HepG2 (cell line): ENCODE measurements around the gene ZG16B. TPM values are rescaled to one million over a fixed set of nuclear protein-coding genes. Genes with fewer than 3 reads are reported as not detected.

Source experiments
- ATAC-seq: fragments of 200-7000 bp; cut with Tn5 transposase; 3 replicates; pipeline ENCODE4 v1.9.1; 2020; ENCODE audit warnings: mild to moderate bottlenecking, moderate library complexity
- BruUV-seq: library from RNA; stranded (reverse); fragments of 400-500 nt; replicated peaks from 2 replicates; lab custom pipeline; 2021; lab: Mats Ljungman, UMichigan
- CTCF ChIA-PET: fragments of 300-600 bp; formaldehyde crosslinking; extraction: SDS; loops from one replicate; lab custom pipeline; 2021; ENCODE audit warnings: low total read pairs, inconsistent platforms, low intra/inter-chr PET ratio; lab: Yijun Ruan, JAX
- POLR2A ChIA-PET: fragments of 350-600 bp; sonication (Branson Sonifier 250); formaldehyde crosslinking; loops from one replicate; lab custom pipeline; 2020; ENCODE audit warnings: antibody characterized with exemption, inconsistent platforms; lab: Yijun Ruan, JAX
- DNase-seq: peaks from one replicate; pipeline ENCODE4 v3.0.0-alpha.2; 2015; ENCODE audit warnings: low spot score
- FAIRE-seq: peaks from 3 replicates; lab custom pipeline; 2011; peaks lifted over from hg19 to GRCh38; lab: Jason Lieb, UNC
- H2AFZ ChIP-seq: one replicate; pipeline ENCODE4 v1.6.1; 2011; ENCODE audit warnings: low read length, inconsistent platforms
- H3K27ac ChIP-seq: fragments of 300-600 bp; 3 replicates; pipeline ENCODE4 v1.8.0; 2011; ENCODE audit warnings: mixed run types, mild to moderate bottlenecking, mixed read lengths, low read length, inconsistent platforms; ENCODE audit not compliant: insufficient read depth; ENCODE audit errors: extremely low read length
- H3K27me3 ChIP-seq, 2 experiments: fragments of 200-600 bp in 1 of 2; 2 replicates in 1 of 2; 3 replicates in 1 of 2; pipeline versions ENCODE4 v1.6.0 to v1.8.0; 2011; ENCODE audit warnings: low read length in 2 of 2, mild to moderate bottlenecking in 2 of 2, moderate library complexity in 2 of 2, inconsistent platforms in 1 of 2; ENCODE audit not compliant: insufficient read depth in 2 of 2, control insufficient read depth in 1 of 2
- H3K36me3 ChIP-seq, 2 experiments: fragments of 200-600 bp in 1 of 2; replicated peaks in 1 of 2; 2 replicates in 1 of 2; 3 replicates in 1 of 2; pipeline versions ENCODE4 v1.5.1 to v1.8.0; 2011; ENCODE audit warnings: low read length in 2 of 2, inconsistent platforms in 1 of 2; ENCODE audit not compliant: insufficient read depth in 2 of 2, control insufficient read depth in 1 of 2
- H3K4me1 ChIP-seq: 2 replicates; pipeline ENCODE4 v1.5.1; 2012; ENCODE audit warnings: low read length, inconsistent platforms; ENCODE audit not compliant: insufficient read depth
- H3K4me2 ChIP-seq: 2 replicates; pipeline ENCODE4 v1.6.0; 2011; ENCODE audit warnings: low read depth, low read length, inconsistent platforms
- H3K4me3 ChIP-seq, 3 experiments: fragments of 200-600 bp in 1 of 3; sonication (generic), shearing (Covaris generic) in 1 of 3; replicated peaks in 1 of 3; 2 replicates each; pipeline ENCODE4 v1.5.1; 2011 to 2016; ENCODE audit warnings: low read length in 3 of 3, inconsistent platforms in 2 of 3, low read depth in 2 of 3, mild to moderate bottlenecking in 2 of 3, control low read depth in 1 of 3, mixed read lengths in 1 of 3; ENCODE audit not compliant: insufficient read depth in 1 of 3
- H3K79me2 ChIP-seq: one replicate; pipeline ENCODE4 v1.6.1; 2011; ENCODE audit warnings: low read length, inconsistent platforms; ENCODE audit not compliant: insufficient read depth
- H3K9ac ChIP-seq: 2 replicates; pipeline ENCODE4 v1.6.0; 2011; ENCODE audit warnings: mild to moderate bottlenecking, low read depth, low read length, inconsistent platforms; ENCODE audit not compliant: insufficient read depth
- H3K9me3 ChIP-seq: 2 replicates; pipeline ENCODE4 v1.5.1; 2012; ENCODE audit warnings: mild to moderate bottlenecking, low read length
- H4K20me1 ChIP-seq: 2 replicates; pipeline ENCODE4 v1.6.0; 2011; ENCODE audit warnings: inconsistent platforms, mild to moderate bottlenecking, low read length, moderate library complexity; ENCODE audit not compliant: insufficient read depth
- HNRNPK ChIP-seq: fragments of 200-400 bp; formaldehyde crosslinking; IDR thresholded peaks from 2 replicates; pipeline ENCODE4 v1.6.1; 2018; ENCODE audit warnings: low read length, low read depth, moderate library complexity, mild to moderate bottlenecking; ENCODE audit not compliant: poor library complexity, severe bottlenecking
- NR2C2 ChIP-seq: sonication (generic); formaldehyde crosslinking; IDR thresholded peaks from 2 replicates; pipeline ENCODE4 v1.4.0; 2020; ENCODE audit warnings: missing genetic modification reagents, mild to moderate bottlenecking, moderate library complexity, borderline replicate concordance
- ONECUT2 ChIP-seq: sonication (generic); formaldehyde crosslinking; IDR thresholded peaks from 2 replicates; pipeline ENCODE4 v1.4.0; 2020; ENCODE audit warnings: missing genetic modification reagents
- PCBP1 ChIP-seq: fragments of 200-400 bp; formaldehyde crosslinking; IDR thresholded peaks from 2 replicates; pipeline ENCODE4 v1.6.1; 2017; ENCODE audit warnings: mild to moderate bottlenecking, low read depth, low read length, borderline replicate concordance
- PCBP2 ChIP-seq: fragments of 200-400 bp; formaldehyde crosslinking; optimal IDR thresholded peaks from 2 replicates; pipeline ENCODE3; 2018; ENCODE audit warnings: low read length, low read depth; ENCODE audit not compliant: poor library complexity, severe bottlenecking
- TEAD3 ChIP-seq: optimal IDR thresholded peaks from 2 replicates; pipeline ENCODE3; 2016; ENCODE audit warnings: borderline replicate concordance
- ZBTB7A ChIP-seq: sonication (generic); formaldehyde crosslinking; IDR thresholded peaks from 2 replicates; pipeline ENCODE4 v1.8.0; 2022; ENCODE audit warnings: mild to moderate bottlenecking, missing genetic modification reagents
- WGBS: methylation state at CpG from one replicate; pipeline ENCODE4 v1.1.6; 2017; ENCODE audit warnings: low lambda C conversion rate; 5-methylcytosine and 5-hydroxymethylcytosine counted together
- in situ Hi-C: cut with HindIII; loops from 2 replicates; pipeline ENCODE4 v1.10.0; 2017; ENCODE audit warnings: low pct_unique_long_range_greater_than_20kb; ENCODE audit not compliant: extremely low pct_ligation_motif_present
- intact Hi-C: fragments of 100-400 bp; cut with micrococcal nuclease; formaldehyde crosslinking; loops from one replicate; pipeline ENCODE4 v1.10.0; 2022; ENCODE audit not compliant: unreplicated experiment
- polyA plus RNA-seq, 8 experiments: library from polyadenylated mRNA; depleted of rRNA in 3 of 8; stranded (reverse) in 7 of 8; unstranded in 1 of 8; fragments of >200 nt; fragmentation: Illumina TruSeq in 4 of 8; extraction: Trizol in 4 of 8; gene quantifications; 2 replicates each; pipeline versions ENCODE4 v1.2.1 to v1.2.3, GENCODE V29; 2011 to 2016; ENCODE audit warnings: low read depth in 4 of 8, missing spikeins in 1 of 8, mixed read lengths in 1 of 8; ENCODE audit not compliant: insufficient read depth in 1 of 8
- total RNA-seq, 5 experiments: library from RNA; depleted of rRNA; stranded (reverse); fragments of >200 nt; fragmentation: Illumina TruSeq; extraction: Trizol; gene quantifications; 2 replicates each; pipeline ENCODE4 v1.2.3, GENCODE V29; 2016; ENCODE audit warnings: low read depth in 1 of 5

Gene ZG16B
- total and polyA plus RNA-seq, 2 of the 13 experiments (the other 11 are each of a cell fraction or from before 2014, with no cell fraction given): 1.5 to 11.3 TPM

DNA sequence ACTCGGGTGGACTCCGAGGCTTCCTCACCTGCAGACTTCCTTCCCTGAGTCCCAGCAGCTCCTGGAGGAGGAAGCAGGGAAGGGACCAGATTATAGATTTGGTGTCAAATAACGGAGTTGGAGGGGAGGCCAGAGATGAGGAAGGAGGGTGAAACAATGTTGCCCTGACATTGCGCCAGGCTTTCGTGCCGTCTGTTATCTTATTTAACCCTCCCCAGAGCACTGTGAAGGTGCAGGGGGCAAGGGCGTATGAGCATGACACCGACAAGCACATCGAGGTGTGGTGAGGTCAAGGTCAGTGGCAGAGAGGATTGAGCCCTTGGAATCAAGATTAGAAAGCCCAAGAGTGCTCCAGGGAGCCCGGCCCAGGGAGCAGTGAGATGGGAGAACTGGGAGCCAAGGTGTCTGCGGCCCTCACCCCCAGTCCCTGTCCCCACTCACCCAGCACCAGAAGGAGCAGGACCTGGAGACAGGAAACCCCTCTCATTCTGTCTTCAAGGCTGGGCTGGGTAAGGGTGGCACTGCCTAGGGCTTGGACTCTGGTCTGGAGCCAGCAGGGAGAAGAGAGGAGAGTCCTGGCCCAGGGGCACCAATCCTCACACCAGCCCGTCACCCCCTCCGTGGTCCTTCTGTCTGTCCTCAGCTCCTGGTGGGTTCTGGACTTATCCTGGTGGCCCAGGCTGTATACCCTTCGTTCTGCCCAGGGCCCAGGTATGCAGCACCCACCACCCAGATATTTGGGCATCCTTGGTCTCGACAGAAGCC lies 43.9 kb upstream of the ZG16B start (continued):
- TF ChIP-seq NR2C2 (CRISPR knock-in tag): peak; percentile 61; the same call in 1 of the 2 replicates

DNA sequence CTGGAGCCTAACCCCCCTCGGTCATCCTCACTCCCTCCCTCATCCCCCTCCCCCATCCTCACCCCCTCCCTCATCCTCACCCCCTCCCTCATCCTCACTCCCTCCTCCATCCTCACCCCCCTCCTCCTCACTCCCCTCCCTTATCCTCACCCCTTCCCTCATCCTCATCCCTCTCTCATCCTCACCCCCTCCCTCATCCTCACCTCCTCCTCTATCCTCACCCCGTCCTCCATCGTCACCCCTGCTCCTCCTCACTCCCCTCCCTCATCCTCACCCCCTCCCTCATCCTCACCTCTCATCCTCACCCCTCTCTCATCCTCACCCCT lies 43.3 kb upstream of the ZG16B start:
- intact Hi-C loops: no loop called here
- Histone ChIP-seq H4K20me1 (no peaks in the 10 kb centered on the region), H3K4me1 (peaks cover 18% of the 10 kb centered on the region), H3K27ac (no peak overlapping the region), H3K9me3 (no peaks in the 10 kb centered on the region), H3K9ac (no peak overlapping the region), H2AFZ (no peak overlapping the region), H3K79me2 (no peaks in the 10 kb centered on the region), H3K36me3 (no peaks in the 10 kb centered on the region), H3K27me3 (peaks cover 9 to 75% of the 10 kb centered on the region in 2 experiments; a peak in 4 of 5 replicates), H3K4me2 (no peak overlapping the region), H3K4me3 (no peak overlapping the region)
- CTCF ChIA-PET: no interaction called here
- TF ChIP-seq PCBP2: peak; percentile 52
- no peak for TF ChIP-seq ONECUT2 (CRISPR knock-in tag)
- TF ChIP-seq PCBP1: 0 out of 2 replicates have a peak, but pooled peaks have one; percentile 4
- TF ChIP-seq ZBTB7A: no peak
- ATAC-seq (no peak), DNase-seq (no peak), FAIRE-seq (no peak)
- in situ Hi-C loops: loop anchor here (5.0 kb wide), 1 partner anchor 41 kb away; no protein-coding TSS in a partner anchor
- POLR2A ChIA-PET: no interaction called here
- BruUV-seq: no TSS peak
- 35% methylated on average over 3 of the region's 3 CpGs for WGBS

DNA sequence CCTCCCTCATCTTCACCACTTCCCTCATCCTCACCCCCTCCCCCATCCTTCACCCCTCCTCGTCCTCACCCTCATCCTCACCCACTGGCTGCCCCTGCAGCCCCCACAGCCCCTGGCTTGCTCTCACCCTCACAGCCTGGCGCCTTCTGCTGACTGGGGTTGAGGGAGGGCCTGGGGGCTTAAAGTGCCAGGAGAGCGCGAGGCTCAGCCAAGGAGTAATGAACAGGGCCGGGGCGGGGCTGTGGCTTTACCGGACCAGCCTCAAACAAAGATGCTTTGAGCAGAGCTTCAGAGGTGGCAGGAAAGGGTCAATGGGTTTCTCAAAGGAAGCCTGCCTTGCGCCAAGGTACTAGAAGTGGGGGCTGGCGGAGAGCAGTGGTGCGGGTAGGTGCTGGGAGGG lies 42.7 kb upstream of the ZG16B start, which contains the start of gene PRSS33:
Gene PRSS33 (minus strand): TSS at position 155 of the 400 bp plus-strand sequence. CDS start 1,013 bp downstream, outside the sequence.
- DNase-seq (no peak), ATAC-seq (no peak), FAIRE-seq (no peak)
- Histone ChIP-seq H3K27ac (no peak within 1 kb of the TSS), H3K9me3 (no peaks in the 10 kb centered on the region), H3K4me1 (peaks cover 18% of the 10 kb centered on the region), H4K20me1 (no peaks in the 10 kb centered on the region), H3K36me3 (no peaks in the 10 kb centered on the region), H3K4me3 (no peak within 1 kb of the TSS), H3K27me3 (peaks cover 9 to 73% of the 10 kb centered on the region in 2 experiments; a peak in 4 of 5 replicates), H3K79me2 (no peaks in the 10 kb centered on the region), H2AFZ (no peak within 1 kb of the TSS), H3K4me2 (no peak within 1 kb of the TSS), H3K9ac (no peak within 1 kb of the TSS)
- TF ChIP-seq HNRNPK (peak; percentile 55), TEAD3 (no peak)
- intact Hi-C loops (no loop called here), in situ Hi-C loops (loop anchor here (5.0 kb wide), 1 partner anchor 40 kb away; no protein-coding TSS in a partner anchor)
- WGBS: 6% methylated on average over 10 of the region's 10 CpGs
- BruUV-seq: no TSS peak
- ChIA-PET POLR2A (interaction anchor here (1.2 kb wide), 1 partner anchor 10 kb away, joined by 3 read pairs; the partner anchor contains the start of gene ELOB), CTCF (no interaction called here)
